H1 (cell line): ENCODE measurements around the gene MAML3. TPM values are rescaled to one million over a fixed set of nuclear protein-coding genes. Genes with fewer than 3 reads are reported as not detected.

ENCODE experiments used
- ATF2 ChIP-seq: IDR thresholded peaks from 2 replicates; pipeline ENCODE4 v1.6.1; 2012; ENCODE audit warnings: low read length, inconsistent platforms
- CTBP2 ChIP-seq: IDR thresholded peaks from 2 replicates; pipeline ENCODE4 v1.7.0; 2011; ENCODE audit warnings: borderline replicate concordance, mild to moderate bottlenecking, moderate library complexity, mixed read lengths, low read length; ENCODE audit not compliant: insufficient read depth, insufficient read length
- KDM4A ChIP-seq: IDR thresholded peaks from one replicate; pipeline ENCODE4 v1.7.1; 2012; ENCODE audit warnings: low read depth, mild to moderate bottlenecking, moderate library complexity, low read length, inconsistent platforms; ENCODE audit not compliant: severe bottlenecking
- MAX ChIP-seq: IDR thresholded peaks from 2 replicates; pipeline ENCODE4 v1.6.1; 2012; ENCODE audit warnings: inconsistent platforms
- SP1 ChIP-seq: IDR thresholded peaks from 2 replicates; pipeline ENCODE4 v1.6.1; 2011; ENCODE audit warnings: low read depth, low read length
- polyA plus RNA-seq, 7 experiments: library from polyadenylated mRNA; depleted of rRNA in 3 of 7; stranded (reverse) in 5 of 7; unstranded in 2 of 7; fragments of >200 nt in 5 of 7; fragments of 200-250 nt in 2 of 7; gene quantifications; 1 replicate in 5 of 7; 2 replicates in 1 of 7; 4 replicates in 1 of 7; pipeline versions ENCODE4 v1.2.1 to v1.2.3, GENCODE V29; 2011 to 2013; ENCODE audit warnings: missing spikeins in 2 of 7, mixed read lengths in 2 of 7
- total RNA-seq: library from RNA; stranded (reverse); fragmentation: NEBNext Ultra II Directional; extraction: Animal tissue kit (Norgen Biotek cat#: 25700); gene quantifications from 2 replicates; pipeline ENCODE4 v1.2.1, GENCODE V29; 2021

MAML3 gene
- total and polyA plus RNA-seq, 2 of the 8 experiments (the other 6 are each of a cell fraction or from before 2014, with no cell fraction given) = 2.1 to 5.7 TPM

- TF ChIP-seq ATF2 = no peak
- no peak for TF ChIP-seq SP1
- no peak for TF ChIP-seq KDM4A
- no peak for TF ChIP-seq MAX
- no peak for TF ChIP-seq CTBP2
Measured at GRCh38 chr4:140105436-140105835, 48.5 kb downstream of the MAML3 start (continued).
